ENCODE results near the gene HSPA4. TPM values are rescaled to one million over a fixed set of nuclear protein-coding genes. Genes with fewer than 3 reads are reported as not detected.

HSPA4 gene
- total RNA-seq: 58.6 and 63.4 TPM in 2 replicates

DNA sequence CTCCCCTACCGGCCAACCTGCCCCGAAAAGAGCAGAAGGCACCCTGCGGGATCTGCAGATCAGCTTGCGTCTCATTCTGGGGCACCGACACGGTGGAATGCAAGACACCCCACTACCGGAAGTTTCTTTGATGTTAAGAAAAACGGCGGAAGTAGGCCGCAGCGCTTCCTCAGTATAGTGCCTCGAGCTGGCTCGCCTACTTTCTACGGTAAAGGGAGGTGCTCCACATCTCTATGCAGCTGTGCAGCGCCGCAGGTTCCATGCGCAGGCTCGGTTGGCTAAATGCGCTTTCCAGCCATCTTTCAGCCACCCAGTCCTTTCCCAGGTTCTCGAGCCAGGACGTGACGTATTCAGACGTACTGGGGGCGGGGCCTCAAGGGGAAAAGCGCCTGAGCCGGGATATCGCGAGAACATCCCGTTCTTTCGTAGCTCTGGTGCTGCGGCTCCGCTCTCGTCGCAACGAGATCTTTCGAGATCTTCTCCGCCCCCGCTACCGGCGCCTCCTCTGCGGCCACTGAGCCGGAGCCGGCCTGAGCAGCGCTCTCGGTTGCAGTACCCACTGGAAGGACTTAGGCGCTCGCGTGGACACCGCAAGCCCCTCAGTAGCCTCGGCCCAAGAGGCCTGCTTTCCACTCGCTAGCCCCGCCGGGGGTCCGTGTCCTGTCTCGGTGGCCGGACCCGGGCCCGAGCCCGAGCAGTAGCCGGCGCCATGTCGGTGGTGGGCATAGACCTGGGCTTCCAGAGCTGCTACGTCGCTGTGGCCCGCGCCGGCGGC lies at the start of gene HSPA4:
Gene HSPA4, plus strand, starts transcription at position 472 of the 775 bp plus-strand sequence. Its CDS starts 238 bp downstream, at position 710.

DNA sequence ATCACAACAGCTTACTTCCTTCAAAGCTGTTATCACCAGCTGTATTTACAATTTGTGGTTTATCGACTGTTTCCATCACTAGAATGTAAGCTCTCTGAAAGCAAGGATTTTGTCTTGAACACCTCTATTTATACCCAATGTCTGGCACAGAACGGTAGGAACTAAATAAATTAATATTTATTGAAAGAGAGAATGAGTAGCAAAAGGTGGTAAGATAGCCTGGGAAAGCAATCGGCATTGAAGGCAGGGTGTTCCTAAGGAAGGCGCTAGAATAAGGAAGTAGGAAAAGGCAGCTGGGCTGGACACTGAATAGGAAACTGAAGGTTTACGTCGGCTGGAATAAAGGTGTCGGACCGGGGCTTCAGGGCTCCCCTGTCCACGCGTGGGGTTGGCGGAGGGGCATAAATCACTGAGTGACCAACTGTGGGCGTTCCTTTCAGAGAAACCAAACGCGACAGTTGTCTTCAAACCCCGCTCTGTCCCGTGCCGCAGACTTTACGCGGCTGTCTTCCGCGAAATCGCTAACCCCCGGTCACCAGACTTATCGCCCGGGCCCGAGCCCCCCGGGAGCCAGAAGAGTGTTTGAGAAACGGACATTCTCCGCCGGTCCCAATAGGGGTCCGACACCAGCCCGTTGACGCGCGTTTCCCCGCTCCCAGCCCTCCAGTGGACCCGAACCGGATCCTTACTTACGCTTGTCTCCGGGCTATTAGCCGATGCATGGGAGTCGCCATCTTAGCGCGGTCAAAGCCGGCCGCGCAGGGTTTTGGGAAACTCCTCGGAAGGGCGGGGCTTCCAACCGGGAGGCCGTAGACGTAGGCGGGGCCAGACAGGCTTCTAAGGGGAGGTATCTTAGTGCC lies 25.8 kb upstream of the HSPA4 start, which contains the start of gene ZCCHC10:
Gene ZCCHC10, minus strand, starts transcription at position 746 of the 860 bp plus-strand sequence. Its CDS starts 12 bp downstream, at position 734.

Other genes starting within 250 kb of the HSPA4 start
- not detected in 2 replicates for gene SOWAHA, start 238.7 kb upstream of the HSPA4 start, total RNA-seq
- 2.6 and 5.3 TPM in 2 replicates for gene SHROOM1, start 221.4 kb upstream of the HSPA4 start, total RNA-seq
- under 0.01 TPM in 2 replicates for gene GDF9, start 185.5 kb upstream of the HSPA4 start, total RNA-seq
- 113 and 199 TPM in 2 replicates for gene UQCRQ, start 185.4 kb upstream of the HSPA4 start, total RNA-seq
- not detected in 2 replicates for gene LEAP2, start 178.3 kb upstream of the HSPA4 start, total RNA-seq
- gene AFF4, start 88.4 kb upstream of the HSPA4 start, total RNA-seq: 32.4 and 41.3 TPM in 2 replicates
- 12.5 and 65.9 TPM in 2 replicates for gene ZCCHC10, start 25.5 kb upstream of the HSPA4 start, total RNA-seq

Data from pericardium fibroblast (primary cell).